Caki2 (cell line): ENCODE results near the gene USP17L26. TPM values are rescaled to one million over a fixed set of nuclear protein-coding genes. Genes with fewer than 3 reads are reported as not detected.
"Not testable (repeated sequence)": the region's sequence is repeated elsewhere in the genome, so short reads cannot be mapped to it uniquely, and the experiment has no call there.

Experiments
- DNase-seq: peaks from one replicate; pipeline ENCODE4 v3.0.0-alpha.2; 2015; ENCODE audit warnings: low read depth
- in situ Hi-C: cut with HindIII; loops from 2 replicates; pipeline ENCODE4 v1.10.0; 2016; ENCODE audit warnings: low sequenced_read_pairs, low pct_unique_long_range_greater_than_20kb, mixed read lengths
- total RNA-seq: library from RNA; depleted of rRNA; stranded (reverse); fragments of >200 nt; shearing (Covaris generic); gene quantifications from 2 replicates; pipeline ENCODE4 v1.2.3, GENCODE V29; 2014; ENCODE audit warnings: low replicate concordance; rRNA removed

The USP17L26 gene
- total RNA-seq = not detected in 2 replicates

- in situ Hi-C loops = not testable (repeated sequence)
Observed at GRCh38 chr4:9334358-9334757, at the start of gene USP17L26. USP17L26 (plus strand) TSS chr4:9334658; CDS start chr4:9334658, 0 bp downstream.

GRCh38 chr4:9324191-9324590, 10.3 kb upstream of the USP17L26 start:
- in situ Hi-C loops, DNase-seq: not testable (repeated sequence)

More at GRCh38 chr4:9334358-9334757, at the start of gene USP17L26:
- DNase-seq = not testable (repeated sequence)

GRCh38 chr4:9324865-9325264, 9.6 kb upstream of the USP17L26 start, which contains the start of gene USP17L24:
USP17L24 (plus strand) TSS chr4:9325165; CDS start chr4:9325165, 0 bp downstream.
- DNase-seq, in situ Hi-C loops: not testable (repeated sequence)

GRCh38 chr4:9329611-9330010, 4.8 kb upstream of the USP17L26 start, which contains the start of gene USP17L25:
USP17L25 (plus strand) TSS chr4:9329911; CDS start chr4:9329911, 0 bp downstream.
- DNase-seq, in situ Hi-C loops: not testable (repeated sequence)

GRCh38 chr4:9339103-9339502, 4.6 kb downstream of the USP17L26 start, which contains the start of gene USP17L5:
USP17L5 (plus strand) TSS chr4:9339403; CDS start chr4:9339403, 0 bp downstream.
- DNase-seq, in situ Hi-C loops: not testable (repeated sequence)

GRCh38 chr4:9343848-9344247, 9.4 kb downstream of the USP17L26 start, which contains the start of gene USP17L27:
USP17L27 (plus strand) TSS chr4:9344148; CDS start chr4:9344148, 0 bp downstream.
- in situ Hi-C loops, DNase-seq: not testable (repeated sequence)

- in situ Hi-C loops, DNase-seq: not testable (repeated sequence)
Observed at GRCh38 chr4:9348593-9348992, 14.1 kb downstream of the USP17L26 start, which contains the start of gene USP17L28. USP17L28 (plus strand) TSS chr4:9348893; CDS start chr4:9348893, 0 bp downstream.

- in situ Hi-C loops, DNase-seq: not testable (repeated sequence)
Observed at GRCh38 chr4:9350866-9351265, 16.4 kb downstream of the USP17L26 start.

GRCh38 chr4:9353338-9353737, 18.9 kb downstream of the USP17L26 start, which contains the start of gene USP17L29:
USP17L29 (plus strand) TSS chr4:9353638; CDS start chr4:9353638, 0 bp downstream.
- in situ Hi-C loops, DNase-seq: not testable (repeated sequence)

GRCh38 chr4:9362829-9363228, 28.4 kb downstream of the USP17L26 start, which contains the start of gene USP17L30:
USP17L30 (plus strand) TSS chr4:9363129; CDS start chr4:9363129, 0 bp downstream.
- DNase-seq, in situ Hi-C loops: not testable (repeated sequence)

- DNase-seq, in situ Hi-C loops: not testable (repeated sequence)
Observed at GRCh38 chr4:9379881-9380280, 45.4 kb downstream of the USP17L26 start.

- peak; percentile 41 for DNase-seq
- in situ Hi-C loops = not testable (repeated sequence)
Observed at GRCh38 chr4:9381012-9381534, 46.6 kb downstream of the USP17L26 start.

- DNase-seq = no peak
- in situ Hi-C loops = no loop called here
Observed at GRCh38 chr4:9384126-9384525, 49.7 kb downstream of the USP17L26 start.

Other genes starting within 250 kb of the USP17L26 start
- gene FAM90A26, start 164.2 kb upstream of the USP17L26 start, total RNA-seq = not detected in 2 replicates
- not detected in 2 replicates for gene USP17L10, start 124.0 kb upstream of the USP17L26 start, total RNA-seq
- not detected in 2 replicates for gene USP17L11, start 119.3 kb upstream of the USP17L26 start, total RNA-seq
- not detected in 2 replicates for gene USP17L12, start 114.5 kb upstream of the USP17L26 start, total RNA-seq
- not detected in 2 replicates for gene USP17L13, start 109.8 kb upstream of the USP17L26 start, total RNA-seq
- gene USP17L15, start 100.3 kb upstream of the USP17L26 start, total RNA-seq = not detected in 2 replicates
- gene USP17L17, start 90.8 kb upstream of the USP17L26 start, total RNA-seq = not detected in 2 replicates
- gene USP17L18, start 86.0 kb upstream of the USP17L26 start, total RNA-seq = not detected in 2 replicates
- gene USP17L19, start 81.3 kb upstream of the USP17L26 start, total RNA-seq = not detected in 2 replicates
- gene USP17L20, start 76.5 kb upstream of the USP17L26 start, total RNA-seq = not detected in 2 replicates
- not detected in 2 replicates for gene USP17L21, start 71.8 kb upstream of the USP17L26 start, total RNA-seq
- gene USP17L22, start 67.0 kb upstream of the USP17L26 start, total RNA-seq = not detected in 2 replicates
- not detected in 2 replicates for gene USP17L24, start 9.5 kb upstream of the USP17L26 start, total RNA-seq
- gene USP17L25, start 4.7 kb upstream of the USP17L26 start, total RNA-seq = not detected in 2 replicates
- not detected in 2 replicates for gene USP17L5, start 4.7 kb downstream of the USP17L26 start, total RNA-seq
- gene USP17L27, start 9.5 kb downstream of the USP17L26 start, total RNA-seq = not detected in 2 replicates
- gene USP17L28, start 14.2 kb downstream of the USP17L26 start, total RNA-seq = not detected in 2 replicates
- not detected in 2 replicates for gene USP17L29, start 19.0 kb downstream of the USP17L26 start, total RNA-seq
- gene USP17L30, start 28.5 kb downstream of the USP17L26 start, total RNA-seq = not detected in 2 replicates
- gene DEFB131A, start 109.8 kb downstream of the USP17L26 start, total RNA-seq = not detected in 2 replicates